ENCODE measurements around the gene FOXQ1.
"Not testable (repeated sequence)": the region's sequence is repeated elsewhere in the genome, so short reads cannot be mapped to it uniquely, and the experiment has no call there.

FOXQ1 gene

GRCh38 chr6:1324936-1325335 lies 13.0 kb downstream of the FOXQ1 start:
- no peak for DNase-seq

GRCh38 chr6:1325461-1326309 lies 13.8 kb downstream of the FOXQ1 start:
- no peak for DNase-seq

GRCh38 chr6:1326535-1327121 lies 14.7 kb downstream of the FOXQ1 start:
- DNase-seq = no peak

GRCh38 chr6:1327630-1328029 lies 15.7 kb downstream of the FOXQ1 start:
- no peak for DNase-seq

- no peak for DNase-seq
Observed at GRCh38 chr6:1328129-1328800, 16.4 kb downstream of the FOXQ1 start.

- DNase-seq = no peak
Observed at GRCh38 chr6:1329708-1330107, 17.8 kb downstream of the FOXQ1 start.

- no peak for DNase-seq
Observed at GRCh38 chr6:1334684-1335083, 22.8 kb downstream of the FOXQ1 start.

- no peak for DNase-seq
Observed at GRCh38 chr6:1335367-1336037, 23.6 kb downstream of the FOXQ1 start.

- no peak for DNase-seq
Observed at GRCh38 chr6:1336246-1336843, 24.4 kb downstream of the FOXQ1 start.

- DNase-seq = no peak
Observed at GRCh38 chr6:1337791-1338190, 25.9 kb downstream of the FOXQ1 start.

GRCh38 chr6:1346101-1346500 lies 34.2 kb downstream of the FOXQ1 start:
- DNase-seq = no peak

- DNase-seq = no peak
Observed at GRCh38 chr6:1346558-1347091, 34.7 kb downstream of the FOXQ1 start.

GRCh38 chr6:1347161-1347560 lies 35.3 kb downstream of the FOXQ1 start:
- no peak for DNase-seq

- DNase-seq = no peak
Observed at GRCh38 chr6:1348675-1349074, 36.8 kb downstream of the FOXQ1 start.

- no peak for DNase-seq
Observed at GRCh38 chr6:1349655-1350054, 37.8 kb downstream of the FOXQ1 start.

GRCh38 chr6:1351381-1352008 lies 39.6 kb downstream of the FOXQ1 start:
- DNase-seq = no peak

GRCh38 chr6:1355068-1355467 lies 43.2 kb downstream of the FOXQ1 start:
- not testable (repeated sequence) for DNase-seq

GRCh38 chr6:1361717-1362116 lies 49.8 kb downstream of the FOXQ1 start:
- DNase-seq = not testable (repeated sequence)

GRCh38 chr6:1362643-1363042 lies 50.7 kb downstream of the FOXQ1 start:
- no peak for DNase-seq

- DNase-seq = no peak
Observed at GRCh38 chr6:1363298-1363697, 51.4 kb downstream of the FOXQ1 start.

- no peak for DNase-seq
Observed at GRCh38 chr6:1363729-1364572, 52.1 kb downstream of the FOXQ1 start.
